Adipocyte (in vitro differentiated cells): ENCODE data around the gene KCTD1.

Source experiments
- DNase-seq: peaks from one replicate; pipeline ENCODE4 v3.0.0-alpha.2; 2015; ENCODE audit warnings: low read depth
- H3K27me3 ChIP-seq: replicated peaks from 2 replicates; pipeline ENCODE4 v1.7.0; 2013; ENCODE audit warnings: mild to moderate bottlenecking, low read length, moderate library complexity; ENCODE audit not compliant: control insufficient read depth, insufficient read depth
- H3K36me3 ChIP-seq: 2 replicates; pipeline ENCODE4 v1.7.0; 2013; ENCODE audit warnings: low read length, mild to moderate bottlenecking, moderate library complexity; ENCODE audit not compliant: control insufficient read depth, insufficient read depth, severe bottlenecking
- H3K4me1 ChIP-seq: 2 replicates; pipeline ENCODE4 v1.7.0; 2013; ENCODE audit warnings: mild to moderate bottlenecking, low read length, moderate library complexity; ENCODE audit not compliant: control insufficient read depth, insufficient read depth
- H3K4me3 ChIP-seq: 2 replicates; pipeline ENCODE4 v1.7.0; 2013; ENCODE audit warnings: mild to moderate bottlenecking, low read length, moderate library complexity
- H3K9ac ChIP-seq: 2 replicates; pipeline ENCODE4 v1.7.0; 2013; ENCODE audit warnings: mild to moderate bottlenecking, low read length, moderate library complexity
- H3K9me3 ChIP-seq: 2 replicates; pipeline ENCODE4 v1.7.0; 2013; ENCODE audit warnings: mild to moderate bottlenecking, low read length, moderate library complexity; ENCODE audit not compliant: control insufficient read depth

Gene KCTD1

DNA sequence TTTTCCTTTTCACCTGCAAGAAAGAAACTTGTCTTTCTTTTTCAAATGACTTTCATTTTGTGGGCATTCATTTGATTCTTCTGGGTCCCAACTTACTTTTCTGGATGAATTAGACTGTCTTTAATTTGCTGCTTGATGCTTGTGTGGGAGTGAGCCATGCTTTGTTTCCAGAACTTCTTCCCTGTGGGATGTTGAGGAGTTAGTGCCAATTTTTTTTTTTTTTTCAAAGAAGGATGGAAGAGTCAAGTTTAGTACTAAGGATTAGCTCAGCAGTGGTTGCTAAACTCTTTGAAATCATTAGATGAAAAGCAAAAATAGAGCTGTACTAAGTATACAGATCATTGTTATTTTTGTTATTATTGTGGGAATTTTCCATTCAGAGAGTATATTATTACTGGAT is 17.2 kb upstream of the KCTD1 start:
- Histone ChIP-seq H3K4me3 (no peak overlapping the region), H3K27me3 (peaks cover 4% of the 10 kb centered on the region), H3K4me1 (peaks cover 8% of the 10 kb centered on the region), H3K9me3 (peaks cover 5% of the 10 kb centered on the region), H3K9ac (no peak overlapping the region), H3K36me3 (no peaks in the 10 kb centered on the region)
- DNase-seq = no peak

DNA sequence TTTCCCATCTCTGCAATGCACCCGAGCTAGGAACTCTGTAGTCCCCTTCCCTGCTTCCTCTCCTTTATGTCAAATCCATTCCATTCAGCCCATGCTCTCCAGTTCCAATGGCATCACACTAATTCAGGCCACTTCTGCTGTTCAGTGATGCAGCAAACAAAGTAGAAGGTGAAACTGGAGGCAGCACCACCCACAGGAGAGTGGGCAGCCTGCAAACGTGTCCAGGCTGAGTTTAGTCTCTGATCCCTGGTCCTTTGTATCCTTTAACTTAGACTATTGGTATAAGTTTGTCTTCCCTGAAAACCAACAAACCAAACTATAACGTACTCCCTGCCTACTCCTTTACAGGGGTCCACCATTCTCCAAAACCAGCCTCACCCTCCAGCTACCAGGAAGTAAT is 14.7 kb upstream of the KCTD1 start:
- no peak for DNase-seq
- no peaks in the 10 kb centered on the region for H3K36me3 ChIP-seq
- peaks cover 4% of the 10 kb centered on the region for H3K27me3 ChIP-seq
- no peak overlapping the region for H3K4me3 ChIP-seq
- H3K9me3 ChIP-seq = peaks cover 5% of the 10 kb centered on the region
- H3K4me1 ChIP-seq = peaks cover 8% of the 10 kb centered on the region
- H3K9ac ChIP-seq = no peak overlapping the region

GRCh38 chr18:26562568-26562967 is 14.2 kb upstream of the KCTD1 start:
- H3K27me3 ChIP-seq = peaks cover 4% of the 10 kb centered on the region
- H3K4me1 ChIP-seq = peaks cover 8% of the 10 kb centered on the region
- no peak for DNase-seq
- H3K36me3 ChIP-seq = no peaks in the 10 kb centered on the region
- no peak overlapping the region for H3K9ac ChIP-seq
- H3K4me3 ChIP-seq = no peak overlapping the region
- peaks cover 5% of the 10 kb centered on the region for H3K9me3 ChIP-seq

DNA sequence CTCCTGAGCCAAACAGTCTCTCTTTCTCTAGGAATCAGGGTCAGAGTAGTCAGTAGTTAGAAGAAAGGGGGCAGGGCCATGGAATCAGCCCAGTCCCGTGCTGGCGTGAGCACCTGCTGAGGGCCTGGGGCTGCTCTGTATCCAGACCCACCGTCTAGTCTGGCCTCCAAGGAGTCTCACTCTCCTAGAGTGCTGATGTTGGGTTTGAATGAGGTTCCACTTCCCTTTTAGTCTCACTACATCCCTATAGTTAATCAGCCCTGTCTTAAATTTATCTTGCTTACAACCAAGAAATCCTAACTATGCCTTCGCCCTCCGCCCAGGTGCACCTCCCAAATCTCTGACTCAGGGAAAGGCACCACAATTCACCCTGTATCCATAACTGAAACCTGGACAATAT is 13.4 kb upstream of the KCTD1 start:
- peaks cover 4% of the 10 kb centered on the region for H3K27me3 ChIP-seq
- H3K4me1 ChIP-seq = peaks cover 14% of the 10 kb centered on the region

DNA sequence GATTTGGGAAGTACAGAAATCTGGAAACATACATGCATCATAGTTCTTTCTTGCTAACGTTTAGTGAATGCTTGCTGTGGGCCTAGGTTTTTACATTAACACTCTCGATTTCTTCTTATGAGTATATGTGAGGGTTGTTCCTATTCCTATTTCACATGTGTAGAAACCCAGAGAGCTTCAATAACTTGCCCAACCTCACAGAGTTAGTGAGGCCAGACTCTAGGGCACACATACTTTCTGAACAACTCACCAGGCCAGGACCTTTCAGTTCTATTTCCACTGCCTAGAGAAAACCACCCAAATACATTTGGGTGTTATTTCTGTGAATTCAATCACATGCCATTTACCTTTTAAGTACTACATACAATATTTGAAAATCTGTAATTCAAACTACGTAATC is 8.2 kb upstream of the KCTD1 start:
- Histone ChIP-seq H3K4me1 (peaks cover 17% of the 10 kb centered on the region), H3K27me3 (peaks cover 6% of the 10 kb centered on the region), H3K9ac (peak overlapping the region; percentile 23), H3K4me3 (no peak overlapping the region), H3K36me3 (no peaks in the 10 kb centered on the region), H3K9me3 (no peaks in the 10 kb centered on the region)
- DNase-seq = peak; percentile 74

More for the DNA sequence above, 13.4 kb upstream of the KCTD1 start:
- no peak overlapping the region for H3K4me3 ChIP-seq
- no peak overlapping the region for H3K9ac ChIP-seq
- peaks cover 5% of the 10 kb centered on the region for H3K9me3 ChIP-seq
- DNase-seq = no peak
- no peaks in the 10 kb centered on the region for H3K36me3 ChIP-seq

- Histone ChIP-seq H3K27me3 (peaks cover 12% of the 10 kb centered on the region), H3K36me3 (no peaks in the 10 kb centered on the region), H3K4me3 (peak overlapping the region; percentile 9), H3K4me1 (peaks cover 17% of the 10 kb centered on the region), H3K9me3 (no peaks in the 10 kb centered on the region), H3K9ac (peak overlapping the region; percentile 0)
- DNase-seq = no peak
These were observed 7.6 kb upstream of the KCTD1 start for GRCh38 chr18:26555804-26556553.

GRCh38 chr18:26553943-26554342 is 5.6 kb upstream of the KCTD1 start:
- H3K4me1 ChIP-seq = peaks cover 24% of the 10 kb centered on the region
- no peak for DNase-seq
- no peaks in the 10 kb centered on the region for H3K36me3 ChIP-seq
- H3K9me3 ChIP-seq = no peaks in the 10 kb centered on the region
- no peak overlapping the region for H3K9ac ChIP-seq
- peaks cover 21% of the 10 kb centered on the region for H3K27me3 ChIP-seq
- no peak overlapping the region for H3K4me3 ChIP-seq

DNA sequence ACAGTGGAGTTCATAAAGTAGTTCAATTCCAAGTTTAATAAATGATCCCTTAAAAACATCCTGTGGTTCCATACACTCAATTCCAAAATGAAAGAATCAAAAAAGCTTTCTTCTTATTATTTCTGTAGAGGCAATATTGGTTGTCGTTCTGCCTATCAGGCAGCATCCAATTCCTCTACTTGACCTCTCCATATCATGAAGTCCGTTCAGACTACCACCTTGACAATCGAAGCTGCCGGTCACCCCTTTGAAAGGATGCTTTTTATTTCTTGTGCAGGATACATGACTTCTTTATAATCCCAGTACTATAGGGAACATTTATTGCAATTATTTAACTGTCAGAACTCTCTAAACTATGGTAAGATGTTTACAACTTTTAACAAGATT is 3.3 kb upstream of the KCTD1 start:
- Histone ChIP-seq H3K27me3 (peaks cover 21% of the 10 kb centered on the region), H3K36me3 (no peaks in the 10 kb centered on the region), H3K4me1 (peaks cover 22% of the 10 kb centered on the region), H3K4me3 (no peak overlapping the region), H3K9me3 (no peaks in the 10 kb centered on the region), H3K9ac (no peak overlapping the region)
- DNase-seq = no peak

DNA sequence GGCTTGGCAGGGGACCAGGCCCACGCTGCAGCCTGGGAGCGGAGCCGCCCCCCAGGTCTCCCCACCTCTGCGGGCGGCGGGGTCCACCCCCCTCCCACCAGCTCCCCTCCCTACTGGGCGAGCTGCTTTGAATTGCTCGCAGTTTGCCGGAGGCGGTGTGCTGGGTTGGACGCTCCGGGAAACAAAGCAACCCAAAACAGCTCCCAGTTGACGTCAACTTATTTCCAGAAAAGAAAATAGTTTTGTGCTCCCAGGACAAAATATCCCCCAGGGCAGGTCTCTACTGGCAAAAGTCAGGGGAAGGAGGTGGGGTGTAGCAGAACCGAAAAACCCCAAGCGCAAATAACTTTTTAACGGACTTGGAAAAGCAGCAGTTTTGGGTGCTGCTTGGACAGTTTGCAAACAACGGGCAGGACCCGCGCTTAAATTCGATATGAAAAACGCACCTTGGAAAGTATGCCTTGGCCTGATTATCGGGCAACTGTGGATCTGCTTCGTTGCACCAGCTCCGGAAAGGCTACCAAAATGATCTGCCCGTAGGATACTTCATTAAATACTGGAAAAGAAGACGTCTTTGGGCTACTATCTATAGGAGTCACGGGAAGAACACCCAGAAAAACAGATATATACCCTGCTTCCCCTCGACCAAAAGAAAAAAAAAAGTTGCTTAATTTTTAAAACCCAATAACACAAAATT is 2.8 kb upstream of the KCTD1 start:
- Histone ChIP-seq H3K9ac (no peak overlapping the region), H3K9me3 (no peaks in the 10 kb centered on the region), H3K4me3 (no peak overlapping the region), H3K36me3 (no peaks in the 10 kb centered on the region), H3K4me1 (peaks cover 22% of the 10 kb centered on the region), H3K27me3 (peaks cover 21% of the 10 kb centered on the region)
- DNase-seq = no peak

DNA sequence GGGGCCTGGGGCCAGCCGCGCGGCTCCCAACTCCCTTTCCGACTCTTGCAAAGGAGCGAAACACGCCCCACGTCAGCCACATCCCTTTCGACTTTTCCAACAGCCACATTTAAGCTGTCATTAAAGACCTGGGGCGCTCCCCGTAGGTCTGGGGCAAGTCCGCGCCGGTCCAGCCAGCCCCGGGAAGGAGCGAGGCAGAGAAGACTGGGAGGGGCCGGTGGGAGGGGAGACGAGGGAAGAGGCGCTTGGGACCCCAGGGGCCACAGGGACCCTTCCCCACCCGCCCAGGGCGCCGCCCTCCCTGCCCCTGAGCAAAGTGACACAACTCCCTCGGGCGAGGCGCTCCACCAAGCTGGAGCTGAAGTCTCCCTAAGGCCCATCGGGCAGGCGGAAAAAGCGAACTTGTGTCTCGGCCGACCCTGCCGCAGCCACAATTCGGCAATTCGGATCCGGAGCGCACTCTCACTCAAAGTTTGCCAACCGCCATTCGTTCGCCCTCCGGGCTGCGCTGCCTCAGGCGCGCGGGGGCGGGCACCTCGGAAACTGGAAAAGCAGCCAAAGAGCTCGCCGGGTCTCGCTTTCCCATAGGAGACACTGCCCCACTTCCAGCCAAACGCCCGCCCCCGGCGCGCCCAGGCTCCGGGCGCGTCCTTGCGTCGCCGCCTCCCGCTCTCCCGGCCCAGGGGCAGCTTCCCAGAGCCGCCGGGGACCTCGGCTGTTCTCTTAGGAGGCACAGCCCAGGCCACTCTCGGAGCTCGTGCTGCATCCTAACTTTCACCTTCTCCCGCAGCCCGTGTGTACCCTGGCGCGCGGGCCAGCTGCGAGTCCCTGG is 1.1 kb upstream of the KCTD1 start:
- Histone ChIP-seq H3K4me1 (peaks cover 22% of the 10 kb centered on the region), H3K9ac (peak overlapping the region; percentile 77), H3K4me3 (peak overlapping the region; percentile 85), H3K27me3 (peaks cover 21% of the 10 kb centered on the region), H3K36me3 (no peaks in the 10 kb centered on the region), H3K9me3 (no peaks in the 10 kb centered on the region)
- peak; percentile 77 for DNase-seq
